ENCODE results near the gene SUSD6. TPM values are rescaled to one million over a fixed set of nuclear protein-coding genes. Genes with fewer than 3 reads are reported as not detected.

SUSD6 gene
- total and polyA plus RNA-seq, 2 experiments from 2014 or later = 15.7 to 28.4 TPM

DNA sequence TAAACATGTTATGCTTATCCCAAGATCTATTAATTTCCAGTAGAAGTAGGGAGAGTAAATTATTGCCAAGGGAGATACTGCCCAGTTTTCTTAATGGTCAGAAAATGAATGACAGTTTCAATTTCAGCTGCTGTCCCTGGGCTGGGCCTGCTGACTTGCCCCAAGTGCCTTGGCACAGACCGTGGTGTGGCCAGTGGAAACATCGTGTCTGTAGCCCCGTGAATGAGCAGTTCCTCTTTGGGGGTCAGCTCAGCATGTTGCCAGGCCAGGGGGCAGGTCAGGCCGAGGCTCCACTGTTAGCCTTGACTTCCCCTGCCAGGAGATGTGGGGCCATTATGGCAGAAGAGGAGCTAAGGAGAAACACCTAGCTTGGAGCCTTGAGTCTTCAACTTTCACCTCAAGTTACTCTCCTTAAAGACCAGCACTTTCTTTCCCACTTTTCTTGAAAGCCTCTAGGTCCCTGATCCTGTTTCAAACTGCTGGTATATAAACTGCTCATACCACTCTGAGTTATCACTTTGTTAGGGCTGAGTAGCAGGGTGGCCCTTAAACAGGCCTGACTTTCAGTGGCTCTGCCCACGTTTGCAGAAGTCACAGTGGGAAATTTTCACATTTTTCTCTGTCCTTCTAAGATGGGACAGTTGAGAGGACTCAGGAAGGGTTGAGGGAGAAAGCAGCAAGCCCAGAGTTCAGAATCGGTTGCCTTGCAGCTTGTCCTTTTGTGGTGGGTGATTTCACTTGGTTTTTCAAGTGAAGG, 73.2 kb downstream of the SUSD6 start:
- peaks cover 8% of the 10 kb centered on the region for H3K4me1 ChIP-seq (ENCODE audit: insufficient read depth)
- no peak for DNase-seq (ENCODE audit: low spot score)
- H3K36me3 ChIP-seq (replicated peaks; ENCODE audit: insufficient read depth, low read depth) = no peaks in the 10 kb centered on the region
- no peak overlapping the region for H2AFZ ChIP-seq
- peaks cover 92% of the 10 kb centered on the region for H3K79me2 ChIP-seq
- H3K27me3 ChIP-seq = no peaks in the 10 kb centered on the region
- no peak for TF ChIP-seq EZH2phosphoT487 (IDR thresholded peaks at IDR 0.05; ENCODE audit: low read depth, severe bottlenecking, unreplicated experiment)
- TF ChIP-seq, protein P1, sequence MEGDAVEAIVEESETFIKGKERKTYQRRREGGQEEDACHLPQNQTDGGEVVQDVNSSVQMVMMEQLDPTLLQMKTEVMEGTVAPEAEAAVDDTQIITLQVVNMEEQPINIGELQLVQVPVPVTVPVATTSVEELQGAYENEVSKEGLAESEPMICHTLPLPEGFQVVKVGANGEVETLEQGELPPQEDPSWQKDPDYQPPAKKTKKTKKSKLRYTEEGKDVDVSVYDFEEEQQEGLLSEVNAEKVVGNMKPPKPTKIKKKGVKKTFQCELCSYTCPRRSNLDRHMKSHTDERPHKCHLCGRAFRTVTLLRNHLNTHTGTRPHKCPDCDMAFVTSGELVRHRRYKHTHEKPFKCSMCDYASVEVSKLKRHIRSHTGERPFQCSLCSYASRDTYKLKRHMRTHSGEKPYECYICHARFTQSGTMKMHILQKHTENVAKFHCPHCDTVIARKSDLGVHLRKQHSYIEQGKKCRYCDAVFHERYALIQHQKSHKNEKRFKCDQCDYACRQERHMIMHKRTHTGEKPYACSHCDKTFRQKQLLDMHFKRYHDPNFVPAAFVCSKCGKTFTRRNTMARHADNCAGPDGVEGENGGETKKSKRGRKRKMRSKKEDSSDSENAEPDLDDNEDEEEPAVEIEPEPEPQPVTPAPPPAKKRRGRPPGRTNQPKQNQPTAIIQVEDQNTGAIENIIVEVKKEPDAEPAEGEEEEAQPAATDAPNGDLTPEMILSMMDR (IDR thresholded peaks at IDR 0.05; ENCODE audit: poor library complexity) = no peak
- no peak for TF ChIP-seq EZH2 (IDR thresholded peaks at IDR 0.05; ENCODE audit: borderline replicate concordance)
- H3K9me2 ChIP-seq (replicated peaks; ENCODE audit: insufficient read depth) = no peaks in the 10 kb centered on the region
- H3K4me2 ChIP-seq = no peak overlapping the region
- H4K20me1 ChIP-seq (ENCODE audit: insufficient read depth, poor library complexity, severe bottlenecking) = peaks cover 9% of the 10 kb centered on the region
- peak overlapping the region; percentile 45 for H3K27ac ChIP-seq
- H3K4me3 ChIP-seq = no peak overlapping the region
- H3K9me3 ChIP-seq (ENCODE audit: low read depth) = no peaks in the 10 kb centered on the region
- WGBS (ENCODE audit: low lambda C conversion rate, missing lambda C conversion rate) = 75% methylated on average over 6 of the region's 6 CpGs

DNA sequence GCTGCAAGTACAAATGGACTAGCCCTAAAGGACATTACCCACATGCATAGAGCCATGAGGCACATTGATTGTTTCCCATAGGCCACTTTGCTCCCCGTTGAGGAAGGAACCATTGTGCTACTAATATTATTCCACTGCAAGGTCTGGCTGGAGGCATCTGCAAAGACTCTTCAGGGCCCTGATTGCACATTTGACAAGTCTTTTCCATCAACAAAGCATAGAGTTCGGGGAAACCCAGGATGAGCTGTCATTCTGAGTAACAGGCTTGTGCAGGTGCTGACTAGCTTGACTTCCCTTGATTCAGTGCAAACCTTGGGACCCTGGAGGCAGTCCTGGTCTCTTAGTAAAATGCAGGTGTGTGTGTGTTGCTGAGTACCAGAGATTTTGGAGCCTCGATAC, 73.8 kb downstream of the SUSD6 start:
- H3K27ac ChIP-seq = peak overlapping the region; percentile 45
- H3K4me2 ChIP-seq = no peak overlapping the region
- 78% methylated on average over 3 of the region's 3 CpGs for WGBS (ENCODE audit: low lambda C conversion rate, missing lambda C conversion rate)
- H2AFZ ChIP-seq = no peak overlapping the region
- no peaks in the 10 kb centered on the region for H3K27me3 ChIP-seq
- peaks cover 8% of the 10 kb centered on the region for H3K4me1 ChIP-seq (ENCODE audit: insufficient read depth)
- TF ChIP-seq EZH2 (IDR thresholded peaks at IDR 0.05; ENCODE audit: borderline replicate concordance) = no peak
- no peak for TF ChIP-seq EZH2phosphoT487 (IDR thresholded peaks at IDR 0.05; ENCODE audit: low read depth, severe bottlenecking, unreplicated experiment)
- TF ChIP-seq, protein P1 (IDR thresholded peaks at IDR 0.05; ENCODE audit: poor library complexity) = no peak
- H3K79me2 ChIP-seq = peaks cover 92% of the 10 kb centered on the region
- peaks cover 9% of the 10 kb centered on the region for H4K20me1 ChIP-seq (ENCODE audit: insufficient read depth, poor library complexity, severe bottlenecking)
- H3K36me3 ChIP-seq (replicated peaks; ENCODE audit: insufficient read depth, low read depth) = no peaks in the 10 kb centered on the region
- H3K4me3 ChIP-seq = no peak overlapping the region
- H3K9me2 ChIP-seq (replicated peaks; ENCODE audit: insufficient read depth) = no peaks in the 10 kb centered on the region
- no peaks in the 10 kb centered on the region for H3K9me3 ChIP-seq (ENCODE audit: low read depth)
- DNase-seq (ENCODE audit: low spot score) = no peak

DNA sequence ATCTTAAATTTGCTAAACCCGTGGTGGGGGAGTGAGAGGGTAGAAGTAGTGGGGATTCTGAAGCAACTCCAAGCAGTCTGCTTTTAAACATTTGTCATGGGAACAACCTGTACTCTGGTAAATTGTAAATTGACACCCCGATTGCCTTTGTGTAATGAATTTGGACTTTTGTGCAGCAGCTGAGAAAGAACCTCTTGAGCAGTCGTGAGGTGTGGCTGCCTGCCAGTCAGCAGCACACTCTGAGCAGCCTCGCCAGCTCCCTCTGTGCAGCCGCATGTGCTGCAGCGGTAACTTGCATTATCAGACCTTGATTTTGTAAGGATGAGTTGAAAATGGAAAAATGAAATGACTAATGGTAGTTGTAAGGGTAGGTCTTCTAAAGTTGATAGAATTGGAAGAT, 74.3 kb downstream of the SUSD6 start:
- Histone ChIP-seq H3K36me3 (replicated peaks; ENCODE audit: insufficient read depth, low read depth) (no peaks in the 10 kb centered on the region), H3K9me2 (replicated peaks; ENCODE audit: insufficient read depth) (no peaks in the 10 kb centered on the region), H3K4me1 (ENCODE audit: insufficient read depth) (peaks cover 8% of the 10 kb centered on the region), H3K79me2 (peaks cover 92% of the 10 kb centered on the region), H3K9me3 (ENCODE audit: low read depth) (no peaks in the 10 kb centered on the region), H4K20me1 (ENCODE audit: insufficient read depth, poor library complexity, severe bottlenecking) (peaks cover 7% of the 10 kb centered on the region), H3K4me2 (no peak overlapping the region), H3K4me3 (no peak overlapping the region), H3K27me3 (no peaks in the 10 kb centered on the region), H3K27ac (no peak overlapping the region), H2AFZ (no peak overlapping the region)
- TF ChIP-seq EZH2phosphoT487 (IDR thresholded peaks at IDR 0.05; ENCODE audit: low read depth, severe bottlenecking, unreplicated experiment) (no peak), EZH2 (IDR thresholded peaks at IDR 0.05; ENCODE audit: borderline replicate concordance) (no peak)
- TF ChIP-seq, protein P1 (IDR thresholded peaks at IDR 0.05; ENCODE audit: poor library complexity) = no peak
- 56% methylated on average over 6 of the region's 6 CpGs for WGBS (ENCODE audit: low lambda C conversion rate, missing lambda C conversion rate)
- DNase-seq (ENCODE audit: low spot score) = peak; percentile 44
